ENCODE results near the gene HIC1.
A peak's percentile ranks its signal among the peaks of the same experiment; 100 is the strongest.

DNA sequence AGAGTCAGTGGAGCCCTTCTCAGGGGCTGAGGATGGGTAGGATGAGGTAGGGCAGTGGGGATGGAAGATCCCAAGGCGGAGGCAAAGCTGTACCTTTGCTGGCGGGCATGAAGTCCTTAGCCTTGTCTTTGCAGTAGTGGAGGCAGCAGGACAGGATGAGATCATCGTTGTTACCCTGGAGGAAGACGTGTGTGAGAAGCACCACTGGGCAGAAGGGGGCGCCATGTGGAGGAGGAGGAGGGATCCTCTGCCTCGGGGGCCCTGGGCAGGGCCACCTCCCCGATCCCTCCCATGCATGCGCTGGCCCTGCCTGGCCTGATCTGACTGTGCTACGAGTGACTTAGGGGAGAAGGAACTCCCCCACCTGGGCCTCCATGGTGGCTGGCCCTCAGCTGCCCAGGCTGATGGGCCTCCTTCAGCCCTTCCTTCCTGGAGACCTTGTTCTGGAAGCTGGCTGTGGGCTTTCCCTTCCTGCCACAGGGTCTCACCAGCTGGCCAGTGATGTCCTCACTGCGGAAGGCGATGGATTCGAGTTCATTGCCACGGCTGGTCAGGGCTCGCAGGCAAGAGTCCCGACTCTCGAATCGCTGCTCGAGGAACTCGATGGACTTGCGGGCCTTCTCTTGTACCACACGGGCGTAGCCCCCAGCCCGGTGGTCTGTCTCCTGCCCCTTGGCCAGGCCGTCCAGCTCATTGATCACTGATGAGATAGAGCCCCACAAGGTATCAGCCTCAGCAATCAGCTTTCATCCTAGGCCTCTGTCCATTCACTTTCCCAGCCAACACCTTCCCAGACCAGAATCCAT, 10.3 kb downstream of the HIC1 start:
- peak; percentile 58 to 91 for TF ChIP-seq CTCF (conservative IDR thresholded peaks at IDR 0.05; ENCODE audit: low read depth in 2 of 2)
- TF ChIP-seq, protein P1, sequence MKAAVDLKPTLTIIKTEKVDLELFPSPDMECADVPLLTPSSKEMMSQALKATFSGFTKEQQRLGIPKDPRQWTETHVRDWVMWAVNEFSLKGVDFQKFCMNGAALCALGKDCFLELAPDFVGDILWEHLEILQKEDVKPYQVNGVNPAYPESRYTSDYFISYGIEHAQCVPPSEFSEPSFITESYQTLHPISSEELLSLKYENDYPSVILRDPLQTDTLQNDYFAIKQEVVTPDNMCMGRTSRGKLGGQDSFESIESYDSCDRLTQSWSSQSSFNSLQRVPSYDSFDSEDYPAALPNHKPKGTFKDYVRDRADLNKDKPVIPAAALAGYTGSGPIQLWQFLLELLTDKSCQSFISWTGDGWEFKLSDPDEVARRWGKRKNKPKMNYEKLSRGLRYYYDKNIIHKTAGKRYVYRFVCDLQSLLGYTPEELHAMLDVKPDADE (IDR thresholded peaks at IDR 0.05), result no peak
- TF ChIP-seq JUNB (IDR thresholded peaks at IDR 0.05; ENCODE audit: unreplicated experiment), result no peak
- TF ChIP-seq CREB1 (CRISPR knock-in tag; IDR thresholded peaks at IDR 0.05; ENCODE audit: low read depth), result no peak
- TF ChIP-seq EZH2 (IDR thresholded peaks at IDR 0.05; ENCODE audit: low read depth, unreplicated experiment), result no peak
- no peak for TF ChIP-seq POLR2AphosphoS5 (IDR thresholded peaks at IDR 0.05; ENCODE audit: low read depth)
- TF ChIP-seq ZNF331 (CRISPR knock-in tag; IDR thresholded peaks at IDR 0.05; ENCODE audit: low read depth), result no peak
- TF ChIP-seq EZH2phosphoT487 (IDR thresholded peaks at IDR 0.05; ENCODE audit: unreplicated experiment), result no peak
- TF ChIP-seq NANOG (IDR thresholded peaks at IDR 0.05; ENCODE audit: borderline replicate concordance), result no peak
- no peak for TF ChIP-seq ZNF114 (CRISPR knock-in tag; IDR thresholded peaks at IDR 0.05)
- TF ChIP-seq, protein P2, sequence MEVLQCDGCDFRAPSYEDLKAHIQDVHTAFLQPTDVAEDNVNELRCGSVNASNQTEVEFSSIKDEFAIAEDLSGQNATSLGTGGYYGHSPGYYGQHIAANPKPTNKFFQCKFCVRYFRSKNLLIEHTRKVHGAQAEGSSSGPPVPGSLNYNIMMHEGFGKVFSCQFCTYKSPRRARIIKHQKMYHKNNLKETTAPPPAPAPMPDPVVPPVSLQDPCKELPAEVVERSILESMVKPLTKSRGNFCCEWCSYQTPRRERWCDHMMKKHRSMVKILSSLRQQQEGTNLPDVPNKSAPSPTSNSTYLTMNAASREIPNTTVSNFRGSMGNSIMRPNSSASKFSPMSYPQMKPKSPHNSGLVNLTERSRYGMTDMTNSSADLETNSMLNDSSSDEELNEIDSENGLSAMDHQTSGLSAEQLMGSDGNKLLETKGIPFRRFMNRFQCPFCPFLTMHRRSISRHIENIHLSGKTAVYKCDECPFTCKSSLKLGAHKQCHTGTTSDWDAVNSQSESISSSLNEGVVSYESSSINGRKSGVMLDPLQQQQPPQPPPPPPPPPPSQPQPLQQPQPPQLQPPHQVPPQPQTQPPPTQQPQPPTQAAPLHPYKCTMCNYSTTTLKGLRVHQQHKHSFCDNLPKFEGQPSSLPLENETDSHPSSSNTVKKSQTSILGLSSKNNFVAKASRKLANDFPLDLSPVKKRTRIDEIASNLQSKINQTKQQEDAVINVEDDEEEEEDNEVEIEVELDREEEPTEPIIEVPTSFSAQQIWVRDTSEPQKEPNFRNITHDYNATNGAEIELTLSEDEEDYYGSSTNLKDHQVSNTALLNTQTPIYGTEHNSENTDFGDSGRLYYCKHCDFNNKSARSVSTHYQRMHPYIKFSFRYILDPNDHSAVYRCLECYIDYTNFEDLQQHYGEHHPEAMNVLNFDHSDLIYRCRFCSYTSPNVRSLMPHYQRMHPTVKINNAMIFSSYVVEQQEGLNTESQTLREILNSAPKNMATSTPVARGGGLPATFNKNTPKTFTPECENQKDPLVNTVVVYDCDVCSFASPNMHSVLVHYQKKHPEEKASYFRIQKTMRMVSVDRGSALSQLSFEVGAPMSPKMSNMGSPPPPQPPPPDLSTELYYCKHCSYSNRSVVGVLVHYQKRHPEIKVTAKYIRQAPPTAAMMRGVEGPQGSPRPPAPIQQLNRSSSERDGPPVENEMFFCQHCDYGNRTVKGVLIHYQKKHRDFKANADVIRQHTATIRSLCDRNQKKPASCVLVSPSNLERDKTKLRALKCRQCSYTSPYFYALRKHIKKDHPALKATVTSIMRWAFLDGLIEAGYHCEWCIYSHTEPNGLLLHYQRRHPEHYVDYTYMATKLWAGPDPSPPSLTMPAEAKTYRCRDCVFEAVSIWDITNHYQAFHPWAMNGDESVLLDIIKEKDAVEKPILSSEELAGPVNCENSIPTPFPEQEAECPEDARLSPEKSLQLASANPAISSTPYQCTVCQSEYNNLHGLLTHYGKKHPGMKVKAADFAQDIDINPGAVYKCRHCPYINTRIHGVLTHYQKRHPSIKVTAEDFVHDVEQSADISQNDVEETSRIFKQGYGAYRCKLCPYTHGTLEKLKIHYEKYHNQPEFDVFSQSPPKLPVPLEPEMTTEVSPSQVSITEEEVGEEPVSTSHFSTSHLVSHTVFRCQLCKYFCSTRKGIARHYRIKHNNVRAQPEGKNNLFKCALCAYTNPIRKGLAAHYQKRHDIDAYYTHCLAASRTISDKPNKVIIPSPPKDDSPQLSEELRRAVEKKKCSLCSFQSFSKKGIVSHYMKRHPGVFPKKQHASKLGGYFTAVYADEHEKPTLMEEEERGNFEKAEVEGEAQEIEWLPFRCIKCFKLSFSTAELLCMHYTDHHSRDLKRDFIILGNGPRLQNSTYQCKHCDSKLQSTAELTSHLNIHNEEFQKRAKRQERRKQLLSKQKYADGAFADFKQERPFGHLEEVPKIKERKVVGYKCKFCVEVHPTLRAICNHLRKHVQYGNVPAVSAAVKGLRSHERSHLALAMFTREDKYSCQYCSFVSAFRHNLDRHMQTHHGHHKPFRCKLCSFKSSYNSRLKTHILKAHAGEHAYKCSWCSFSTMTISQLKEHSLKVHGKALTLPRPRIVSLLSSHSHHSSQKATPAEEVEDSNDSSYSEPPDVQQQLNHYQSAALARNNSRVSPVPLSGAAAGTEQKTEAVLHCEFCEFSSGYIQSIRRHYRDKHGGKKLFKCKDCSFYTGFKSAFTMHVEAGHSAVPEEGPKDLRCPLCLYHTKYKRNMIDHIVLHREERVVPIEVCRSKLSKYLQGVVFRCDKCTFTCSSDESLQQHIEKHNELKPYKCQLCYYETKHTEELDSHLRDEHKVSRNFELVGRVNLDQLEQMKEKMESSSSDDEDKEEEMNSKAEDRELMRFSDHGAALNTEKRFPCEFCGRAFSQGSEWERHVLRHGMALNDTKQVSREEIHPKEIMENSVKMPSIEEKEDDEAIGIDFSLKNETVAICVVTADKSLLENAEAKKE (CRISPR knock-in tag; IDR thresholded peaks at IDR 0.05), result no peak
- TF ChIP-seq, protein P3, sequence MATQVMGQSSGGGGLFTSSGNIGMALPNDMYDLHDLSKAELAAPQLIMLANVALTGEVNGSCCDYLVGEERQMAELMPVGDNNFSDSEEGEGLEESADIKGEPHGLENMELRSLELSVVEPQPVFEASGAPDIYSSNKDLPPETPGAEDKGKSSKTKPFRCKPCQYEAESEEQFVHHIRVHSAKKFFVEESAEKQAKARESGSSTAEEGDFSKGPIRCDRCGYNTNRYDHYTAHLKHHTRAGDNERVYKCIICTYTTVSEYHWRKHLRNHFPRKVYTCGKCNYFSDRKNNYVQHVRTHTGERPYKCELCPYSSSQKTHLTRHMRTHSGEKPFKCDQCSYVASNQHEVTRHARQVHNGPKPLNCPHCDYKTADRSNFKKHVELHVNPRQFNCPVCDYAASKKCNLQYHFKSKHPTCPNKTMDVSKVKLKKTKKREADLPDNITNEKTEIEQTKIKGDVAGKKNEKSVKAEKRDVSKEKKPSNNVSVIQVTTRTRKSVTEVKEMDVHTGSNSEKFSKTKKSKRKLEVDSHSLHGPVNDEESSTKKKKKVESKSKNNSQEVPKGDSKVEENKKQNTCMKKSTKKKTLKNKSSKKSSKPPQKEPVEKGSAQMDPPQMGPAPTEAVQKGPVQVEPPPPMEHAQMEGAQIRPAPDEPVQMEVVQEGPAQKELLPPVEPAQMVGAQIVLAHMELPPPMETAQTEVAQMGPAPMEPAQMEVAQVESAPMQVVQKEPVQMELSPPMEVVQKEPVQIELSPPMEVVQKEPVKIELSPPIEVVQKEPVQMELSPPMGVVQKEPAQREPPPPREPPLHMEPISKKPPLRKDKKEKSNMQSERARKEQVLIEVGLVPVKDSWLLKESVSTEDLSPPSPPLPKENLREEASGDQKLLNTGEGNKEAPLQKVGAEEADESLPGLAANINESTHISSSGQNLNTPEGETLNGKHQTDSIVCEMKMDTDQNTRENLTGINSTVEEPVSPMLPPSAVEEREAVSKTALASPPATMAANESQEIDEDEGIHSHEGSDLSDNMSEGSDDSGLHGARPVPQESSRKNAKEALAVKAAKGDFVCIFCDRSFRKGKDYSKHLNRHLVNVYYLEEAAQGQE (IDR thresholded peaks at IDR 0.05; ENCODE audit: unreplicated experiment), result no peak

Data from GM23338 (cell line).